Measurements from ENCODE around the gene PLBD2. TPM values are rescaled to one million over a fixed set of nuclear protein-coding genes. Genes with fewer than 3 reads are reported as not detected.
A peak's percentile ranks its signal among the peaks of the same experiment; 100 is the strongest.

The PLBD2 gene
- total RNA-seq, 3 donors from 2014 or later: 15.4 to 59.8 (median 26.9) TPM

DNA sequence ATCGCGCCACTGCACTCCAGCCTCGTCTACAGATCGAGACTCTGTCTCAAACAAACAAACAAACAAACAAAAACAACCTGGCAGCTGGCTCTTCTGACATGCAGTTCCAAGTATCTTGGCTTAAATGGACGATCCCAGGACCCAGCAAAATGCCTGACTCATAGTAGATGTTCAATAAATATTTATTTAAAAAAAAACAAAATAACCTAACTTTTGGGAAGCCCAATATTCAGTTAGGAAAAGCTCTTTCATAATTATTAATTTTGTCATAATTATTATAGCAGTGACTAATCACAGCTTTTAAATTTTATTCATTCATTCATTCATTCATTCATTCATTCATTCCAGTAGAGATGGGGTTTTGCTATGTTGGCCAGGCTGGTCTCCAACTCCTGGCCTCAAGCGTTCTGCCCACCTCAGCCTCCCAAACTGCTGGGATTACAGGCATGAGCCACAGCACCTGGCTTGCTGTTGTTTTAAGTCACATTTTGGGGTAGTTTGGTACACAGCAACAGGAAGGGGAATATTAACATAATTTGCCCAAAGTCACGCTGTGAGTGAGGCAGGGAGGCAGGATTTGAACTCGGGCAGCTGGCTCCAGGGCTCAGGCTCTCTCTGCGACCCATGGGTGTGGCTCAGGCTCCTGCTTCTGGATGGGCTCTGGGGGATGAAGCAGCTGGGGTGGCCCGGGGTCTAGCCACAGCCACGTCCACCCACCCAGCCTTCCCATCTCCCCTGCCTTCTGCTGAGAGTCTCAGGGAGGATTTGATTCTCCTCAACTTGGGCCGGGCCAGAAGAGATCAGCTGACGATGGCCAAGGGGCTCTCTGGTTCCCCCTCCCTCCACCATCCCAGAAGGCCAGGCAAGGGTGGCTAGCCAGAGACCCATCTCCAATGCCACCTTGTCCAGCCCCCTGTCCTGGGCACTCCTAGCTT, 42.9 kb downstream of the PLBD2 start:
- peaks cover 0 to 16% of the 10 kb centered on the region in 2 donors for H3K27me3 ChIP-seq
- no peak for DNase-seq (ENCODE audit: low spot score in 2 of 2)
- intact Hi-C loops (cut with DNase I; ENCODE audit: low total_unique reads): no loop called here
- no peaks in the 10 kb centered on the region for H3K4me1 ChIP-seq
- H3K4me3 ChIP-seq: no peak overlapping the region
- H3K36me3 ChIP-seq: no peaks in the 10 kb centered on the region
- TF ChIP-seq, protein P1, sequence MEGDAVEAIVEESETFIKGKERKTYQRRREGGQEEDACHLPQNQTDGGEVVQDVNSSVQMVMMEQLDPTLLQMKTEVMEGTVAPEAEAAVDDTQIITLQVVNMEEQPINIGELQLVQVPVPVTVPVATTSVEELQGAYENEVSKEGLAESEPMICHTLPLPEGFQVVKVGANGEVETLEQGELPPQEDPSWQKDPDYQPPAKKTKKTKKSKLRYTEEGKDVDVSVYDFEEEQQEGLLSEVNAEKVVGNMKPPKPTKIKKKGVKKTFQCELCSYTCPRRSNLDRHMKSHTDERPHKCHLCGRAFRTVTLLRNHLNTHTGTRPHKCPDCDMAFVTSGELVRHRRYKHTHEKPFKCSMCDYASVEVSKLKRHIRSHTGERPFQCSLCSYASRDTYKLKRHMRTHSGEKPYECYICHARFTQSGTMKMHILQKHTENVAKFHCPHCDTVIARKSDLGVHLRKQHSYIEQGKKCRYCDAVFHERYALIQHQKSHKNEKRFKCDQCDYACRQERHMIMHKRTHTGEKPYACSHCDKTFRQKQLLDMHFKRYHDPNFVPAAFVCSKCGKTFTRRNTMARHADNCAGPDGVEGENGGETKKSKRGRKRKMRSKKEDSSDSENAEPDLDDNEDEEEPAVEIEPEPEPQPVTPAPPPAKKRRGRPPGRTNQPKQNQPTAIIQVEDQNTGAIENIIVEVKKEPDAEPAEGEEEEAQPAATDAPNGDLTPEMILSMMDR (IDR thresholded peaks at IDR 0.05): no peak
- no peak for TF ChIP-seq POLR2AphosphoS5 (IDR thresholded peaks at IDR 0.05)
- no peak overlapping the region for H3K27ac ChIP-seq
- H3K9me3 ChIP-seq: no peaks in the 10 kb centered on the region

DNA sequence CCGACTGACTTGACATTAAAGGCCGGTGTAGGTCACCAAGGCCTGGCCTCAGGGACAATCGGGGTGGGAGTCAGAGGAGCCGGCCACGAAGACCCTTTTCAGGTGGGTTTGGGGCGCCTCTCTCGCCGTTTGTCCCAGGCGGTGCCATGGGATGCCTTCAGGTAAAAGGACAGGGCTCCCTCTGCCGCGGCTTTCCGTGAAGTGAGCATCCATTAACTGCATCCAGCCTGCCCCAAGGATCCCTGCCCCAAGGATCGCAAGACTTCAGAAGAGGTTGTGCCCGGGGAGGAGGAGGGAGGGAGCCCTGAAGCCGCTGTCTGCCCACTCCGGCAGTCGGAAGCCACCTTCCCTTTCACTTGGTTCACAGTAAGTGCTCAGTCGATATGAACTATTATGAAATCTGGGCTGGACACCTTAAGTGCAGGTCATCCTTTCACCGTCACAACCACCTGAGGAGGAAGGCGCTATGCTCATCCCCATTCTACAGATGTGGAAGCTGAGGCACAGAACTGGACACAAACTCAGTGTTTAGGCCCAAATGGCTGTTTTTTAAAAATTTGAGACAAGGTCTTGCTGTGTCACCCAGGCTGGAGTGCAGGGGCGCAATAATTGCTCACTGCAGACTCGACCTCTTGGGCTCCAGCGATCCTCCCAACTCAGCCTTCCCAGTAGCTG, 44.3 kb downstream of the PLBD2 start:
- peaks cover 0 to 16% of the 10 kb centered on the region in 2 donors for H3K27me3 ChIP-seq
- no peak overlapping the region for H3K4me3 ChIP-seq
- no peaks in the 10 kb centered on the region for H3K9me3 ChIP-seq
- TF ChIP-seq POLR2AphosphoS5 (IDR thresholded peaks at IDR 0.05) (no peak), POLR2A (IDR thresholded peaks at IDR 0.05) (no peak)
- TF ChIP-seq, protein P1 (IDR thresholded peaks at IDR 0.05): no peak
- intact Hi-C loops (cut with DNase I; ENCODE audit: low total_unique reads): no loop called here
- H3K4me1 ChIP-seq: no peaks in the 10 kb centered on the region
- no peak for DNase-seq (ENCODE audit: low spot score in 2 of 2)
- H3K27ac ChIP-seq: no peak overlapping the region
- H3K36me3 ChIP-seq: no peaks in the 10 kb centered on the region

DNA sequence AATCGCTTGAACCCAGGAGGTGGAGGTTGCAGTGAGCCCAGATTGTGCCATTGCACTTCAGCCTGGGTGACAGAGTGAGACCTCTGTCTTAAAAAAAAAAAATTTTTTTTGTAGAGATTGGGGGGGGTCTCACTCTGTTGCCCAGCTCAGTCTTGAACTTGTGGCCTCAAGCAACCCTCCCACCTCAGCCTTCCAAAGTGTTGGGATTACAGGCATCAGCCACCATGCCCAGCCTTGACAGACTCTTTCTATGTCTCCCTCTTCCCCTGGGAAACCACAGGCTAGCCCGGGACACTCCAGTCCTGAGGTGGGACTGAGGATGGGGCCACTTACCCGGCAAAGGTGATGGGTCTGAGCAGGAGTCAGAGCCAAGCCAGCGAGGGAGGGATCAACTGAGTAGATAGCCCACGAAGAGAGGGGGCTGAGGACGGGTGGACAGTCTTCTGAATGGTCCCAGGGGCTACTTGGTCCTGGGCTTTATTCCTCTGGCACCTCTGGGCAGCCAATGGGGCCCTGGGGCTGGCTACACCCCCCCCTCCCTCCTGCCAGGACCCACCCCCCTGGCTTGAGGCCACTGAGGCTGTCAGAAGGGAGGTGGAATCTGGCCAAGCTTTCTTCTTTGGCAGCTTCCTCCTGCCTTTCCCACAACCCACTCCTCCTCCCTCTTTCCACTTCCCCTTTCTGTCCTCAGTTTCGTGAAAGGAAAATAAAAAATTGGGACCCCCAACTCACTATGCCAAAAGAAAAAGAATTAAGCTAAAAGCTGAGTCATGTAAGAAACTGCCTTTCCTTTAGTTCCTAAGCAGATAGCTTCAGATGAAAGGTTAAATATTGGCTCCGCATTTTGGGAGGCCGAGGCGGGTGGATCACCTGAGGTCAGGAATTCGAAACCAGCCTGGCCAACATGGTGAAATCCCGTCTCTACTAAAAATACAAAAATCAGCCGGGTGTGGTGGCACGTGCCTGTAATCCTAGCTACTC, 45.3 kb downstream of the PLBD2 start, which contains the start of gene SDS:
Gene SDS, minus strand, starts transcription at position 453 of the 981 bp plus-strand sequence. CDS start 4,179 bp downstream, outside the sequence.
- no peaks in the 10 kb centered on the region for H3K36me3 ChIP-seq
- DNase-seq (ENCODE audit: low spot score in 2 of 2): no peak
- H3K27me3 ChIP-seq: peaks cover 0 to 10% of the 10 kb centered on the region in 2 donors
- intact Hi-C loops (cut with DNase I; ENCODE audit: low total_unique reads): no loop called here
- H3K4me3 ChIP-seq: peak within 1 kb of the TSS in 2 of 3 donors; percentile 12 to 30
- TF ChIP-seq POLR2A (IDR thresholded peaks at IDR 0.05) (no peak), POLR2AphosphoS5 (IDR thresholded peaks at IDR 0.05) (no peak)
- TF ChIP-seq, protein P1 (IDR thresholded peaks at IDR 0.05): no peak
- no peaks in the 10 kb centered on the region for H3K9me3 ChIP-seq
- no peaks in the 10 kb centered on the region for H3K4me1 ChIP-seq
- H3K27ac ChIP-seq: no peak within 1 kb of the TSS

DNA sequence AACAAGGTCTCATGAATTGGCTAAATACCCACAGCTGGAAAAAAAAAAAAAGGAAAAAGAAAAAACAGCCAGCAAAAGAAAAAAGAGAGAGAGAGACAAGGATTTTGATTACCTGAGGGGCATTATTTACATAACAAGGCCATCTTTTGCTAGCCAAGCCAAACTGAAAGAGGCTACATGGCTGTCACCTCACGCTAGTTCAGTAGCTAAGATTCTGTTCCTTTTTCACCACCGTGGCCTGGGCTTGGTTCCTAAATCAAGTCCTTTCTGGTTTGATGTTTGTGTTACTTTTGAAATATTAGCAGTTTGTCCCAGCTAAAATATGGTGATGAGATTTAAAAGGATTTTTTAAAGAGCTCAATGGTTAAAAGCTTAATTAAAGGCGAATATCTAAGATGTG, 47.3 kb downstream of the PLBD2 start:
- Histone ChIP-seq H3K4me3 (no peak overlapping the region), H3K36me3 (no peaks in the 10 kb centered on the region), H3K4me1 (no peaks in the 10 kb centered on the region), H3K27ac (no peak overlapping the region), H3K9me3 (no peaks in the 10 kb centered on the region), H3K27me3 (no peaks in the 10 kb centered on the region)
- intact Hi-C loops (cut with DNase I; ENCODE audit: low total_unique reads): no loop called here
- DNase-seq (ENCODE audit: low spot score in 2 of 2): no peak
- TF ChIP-seq POLR2AphosphoS5 (IDR thresholded peaks at IDR 0.05) (no peak), POLR2A (IDR thresholded peaks at IDR 0.05) (no peak)
- TF ChIP-seq, protein P1 (IDR thresholded peaks at IDR 0.05): no peak

All from breast epithelium (tissue), 4 donors.